Heart right ventricle (tissue), 16 donors: ENCODE data around the gene H6PD. TPM values are rescaled to one million over a fixed set of nuclear protein-coding genes. Genes with fewer than 3 reads are reported as not detected.

Experiments
- ATAC-seq, 8 donors: fragments of 200-7000 bp; cut with Tn5 transposase; one replicate each; pipeline ENCODE4 v1.9.1; 2020; ENCODE audit warnings: mild to moderate bottlenecking in 8 of 8, moderate library complexity in 8 of 8, moderate number of reproducible peaks in 1 of 8
- DNase-seq, 2 donors: peaks; one replicate each; pipeline ENCODE4 v3.0.0-alpha.2; 2020
- H3K27ac ChIP-seq, 10 donors: fragments of 200-600 bp; sonication (generic) in 2 of 10; one replicate each; pipeline versions ENCODE4 v1.5.0 to v1.8.0; 2020 to 2022; ENCODE audit warnings: mild to moderate bottlenecking in 3 of 10
- H3K27me3 ChIP-seq, 7 donors: fragments of 200-600 bp; one replicate each; pipeline ENCODE4 v1.8.0; 2021 to 2022; ENCODE audit warnings: mild to moderate bottlenecking in 2 of 7
- H3K36me3 ChIP-seq, 9 donors: fragments of 200-600 bp; sonication (generic) in 1 of 9; one replicate each; pipeline versions ENCODE4 v1.5.0 to v1.8.0; 2020 to 2022; ENCODE audit warnings: mild to moderate bottlenecking in 2 of 9
- H3K4me1 ChIP-seq, 9 donors: fragments of 200-600 bp; sonication (generic) in 1 of 9; one replicate each; pipeline versions ENCODE4 v1.5.0 to v1.8.0; 2020 to 2022; ENCODE audit warnings: mild to moderate bottlenecking in 4 of 9
- H3K4me3 ChIP-seq, 10 donors: fragments of 200-600 bp; sonication (generic) in 2 of 10; one replicate each; pipeline versions ENCODE4 v1.5.0 to v1.8.0; 2020 to 2022; ENCODE audit warnings: mild to moderate bottlenecking in 7 of 10, moderate library complexity in 2 of 10
- H3K9me3 ChIP-seq, 11 donors: fragments of 200-600 bp in 10 of 11; sonication (generic) in 2 of 11; one replicate each; pipeline versions ENCODE4 v1.5.0 to v1.8.0; 2013 to 2022; ENCODE audit warnings: mild to moderate bottlenecking in 2 of 11, control low read depth in 1 of 11, moderate library complexity in 1 of 11
- CTCF ChIP-seq, 9 donors: fragments of 200-600 bp; sonication (generic) in 2 of 9; IDR thresholded peaks; one replicate each; pipeline versions ENCODE4 v1.5.0 to v1.8.0; 2021 to 2022; ENCODE audit warnings: antibody characterized with exemption in 9 of 9, mild to moderate bottlenecking in 5 of 9, moderate library complexity in 1 of 9
- whole genome bisulfite sequencing, 2 donors: extraction: QIAGEN DNeasy Blood & Tissue Kit; methylation state at CpG; one replicate each; pipeline ENCODE4 v1.1.7; 2013; ENCODE audit warnings: inconsistent platforms in 1 of 2; 5-methylcytosine and 5-hydroxymethylcytosine counted together
- intact Hi-C, 10 donors: fragments of 100-400 bp; cut with DNase I; formaldehyde crosslinking; loops; one replicate each; pipeline versions ENCODE4 v1.11.1 to v1.14.2; 2022
- polyA plus RNA-seq, 2 donors: library from polyadenylated mRNA; stranded (reverse); fragments of 200-250 nt; gene quantifications; one replicate each; pipeline ENCODE4 v1.2.3, GENCODE V29; 2013
- total RNA-seq, 10 donors: library from RNA; stranded (reverse); fragmentation: NEBNext Ultra II Directional in 3 of 10; extraction: Animal tissue kit (Norgen Biotek cat#: 25700) in 3 of 10; gene quantifications; one replicate each; pipeline versions ENCODE4 v1.2.1 to v1.2.4, GENCODE V29; 2021 to 2023
- donor health status: Arrhythmogenic right ventricular cardiomyopathy.
- donor health status: ischemic (EF 13 %, LVEDD 7.1; RV severe dilation, severe dysfunction).
- donor health status: healthy with polysubstance abuse.
- donor health status: DM: no; HTN: yes; CAD: no.
- donor health status: DM: no; HTN: no; CAD: no.
- donor health status: ischemic (EF 25% LVEDD 6.9; RV normal size, moderate dysfunction).
- donor health status: ischemic (EF 25% LVEDD 5.7; RV mildly dilated, moderate dysfunction).
- donor health status: healthy.
- donor health status: DM: yes; HTN: yes; CAD: no.
- donor health status: Ischemic cardiomyopathy.
- donor health status: ischemic (EF 35%, LVEDD 5.7; RV mildly dilated, moderate dysfunction).
- donor health status: nonischemic (EF 11% LVEDD 7.7; RV severe dilation, severe dysfunction).
- donor health status: DM: yes; HTN: yes; CAD: no.
- donor health status: PGD.
- donor health status: ischemic (EF 29% LVEDD 5.4; RV normal size, mild dysfunction).
- donor health status: nonischemic (EF 23%, LVEDD 6.1; RV moderate dilation, normal function).

Gene H6PD
- total and polyA plus RNA-seq, 12 donors: 5.7 to 45.0 (median 28.4) TPM

- peaks cover 5 to 62% (median 41%) of the 10 kb centered on the region in 9 donors for H3K4me1 ChIP-seq
- no peaks in the 10 kb centered on the region for H3K9me3 ChIP-seq
- peak in 3 of 8 donors; percentile 29 to 41 (median 40) for ATAC-seq
- DNase-seq: peak; percentile 46 to 58
- H3K4me3 ChIP-seq: peak overlapping the region in 9 of 10 donors; percentile 3 to 47 (median 30)
- intact Hi-C loops: loop anchor here in 8 of 10 donors (2.0 to 10.0 kb wide), 9 partner anchors 47 to 283 kb away; no protein-coding TSS in a partner anchor
- H3K36me3 ChIP-seq: no peaks in the 10 kb centered on the region
- TF ChIP-seq CTCF (IDR thresholded peaks at IDR 0.05): no peak
- WGBS, 2 donors: 67 to 74% methylated on average over 22 of the region's 22 CpGs
- H3K27ac ChIP-seq: peak overlapping the region in 3 of 10 donors; percentile 23 to 82 (median 62)
- peaks cover 0 to 48% (median 40%) of the 10 kb centered on the region in 7 donors for H3K27me3 ChIP-seq
Observed at GRCh38 chr1:9197186-9198099, 37.1 kb upstream of the H6PD start.

- peak; percentile 24 to 67 (median 42) for ATAC-seq
- WGBS, 2 donors: 21 to 22% methylated on average over 53 to 54 of the region's 54 CpGs
Observed at GRCh38 chr1:9198538-9199361, 35.8 kb upstream of the H6PD start.

GRCh38 chr1:9200441-9200840 is 34.1 kb upstream of the H6PD start:
- peaks cover 0 to 71% (median 61%) of the 10 kb centered on the region in 7 donors for H3K27me3 ChIP-seq

More at GRCh38 chr1:9198538-9199361, 35.8 kb upstream of the H6PD start:
- intact Hi-C loops: loop anchor here in 4 of 10 donors (5.0 to 10.0 kb wide), 5 partner anchors 56 to 284 kb away; no protein-coding TSS in a partner anchor
- H3K27ac ChIP-seq: peak overlapping the region in 2 of 10 donors; percentile 15 to 20
- peak in 6 of 9 donors; percentile 5 to 48 (median 32) for TF ChIP-seq CTCF (IDR thresholded peaks at IDR 0.05)
- peak; percentile 29 to 48 for DNase-seq
- H3K4me3 ChIP-seq: peak overlapping the region in 9 of 10 donors; percentile 3 to 47 (median 30)
- H3K36me3 ChIP-seq: no peaks in the 10 kb centered on the region
- peaks cover 0 to 62% (median 52%) of the 10 kb centered on the region in 7 donors for H3K27me3 ChIP-seq
- peaks cover 5 to 55% (median 42%) of the 10 kb centered on the region in 9 donors for H3K4me1 ChIP-seq
- H3K9me3 ChIP-seq: no peaks in the 10 kb centered on the region

More at GRCh38 chr1:9200441-9200840, 34.1 kb upstream of the H6PD start:
- Histone ChIP-seq H3K4me3 (no peak overlapping the region), H3K27ac (no peak overlapping the region), H3K36me3 (no peaks in the 10 kb centered on the region), H3K9me3 (no peaks in the 10 kb centered on the region), H3K4me1 (peaks cover 5 to 54% (median 42%) of the 10 kb centered on the region in 9 donors)
- WGBS, 2 donors: 62 to 64% methylated on average over 7 of the region's 7 CpGs
- intact Hi-C loops: no loop called here
- DNase-seq (no peak), ATAC-seq (no peak)
- TF ChIP-seq CTCF (IDR thresholded peaks at IDR 0.05): no peak
